Measurements from ENCODE around the gene ECHDC1.

GRCh38 chr6:127345521-127345920 lies 2.1 kb upstream of the ECHDC1 start:
- TF ChIP-seq POLR2A (IDR thresholded peaks at IDR 0.05) (no peak), CTCF (IDR thresholded peaks at IDR 0.05) (no peak)
